HCT116 (cell line): ENCODE measurements around the gene BFSP1. TPM values are rescaled to one million over a fixed set of nuclear protein-coding genes. Genes with fewer than 3 reads are reported as not detected.

Source experiments
- ATAC-seq: fragments of 200-7000 bp; cut with Tn5 transposase; 2 replicates; pipeline ENCODE4 v1.9.1; 2020; ENCODE audit warnings: mild to moderate bottlenecking, moderate library complexity
- BruUV-seq: library from RNA; stranded (reverse); fragments of 400-500 nt; replicated peaks from 2 replicates; lab custom pipeline; 2021; lab: Mats Ljungman, UMichigan
- CTCF ChIA-PET: fragments of 300-600 bp; sonication (Branson Sonifier 250); formaldehyde crosslinking; loops from one replicate; lab custom pipeline; 2021; ENCODE audit warnings: antibody characterized with exemption; lab: Charles Lee
- POLR2A ChIA-PET: fragments of 300-600, 350-600 bp; sonication (Branson Sonifier 250); formaldehyde crosslinking; loops from one replicate; lab custom pipeline; 2021; ENCODE audit warnings: antibody characterized with exemption; lab: Charles Lee
- RAD21 ChIA-PET, 2 experiments: fragments of 300-600 bp; sonication (Branson Sonifier 250); formaldehyde crosslinking; loops; one replicate each; lab custom pipeline; 2023; ENCODE audit warnings: low total read pairs in 2 of 2; ENCODE audit not compliant: uncharacterized antibody in 2 of 2, unreplicated experiment in 2 of 2, low non-redundant PET in 1 of 2; lab: Charles Lee
- DNase-seq: peaks from one replicate; pipeline ENCODE4 v3.0.0-alpha.2; 2010; ENCODE audit warnings: low read depth, low spot score
- H2AFZ ChIP-seq: fragments of 200-600 bp; shearing (Covaris generic), sonication (generic); 2 replicates; pipeline ENCODE4 v1.6.1; 2017; ENCODE audit warnings: low read depth, mixed run types, mixed read lengths, antibody characterized with exemption, low read length; ENCODE audit not compliant: poor library complexity, severe bottlenecking
- H3K27ac ChIP-seq: 2 replicates; pipeline ENCODE4 v1.5.1; 2012; ENCODE audit warnings: low read depth, low read length
- H3K27me3 ChIP-seq: fragments of 200-600 bp; sonication (generic); 2 replicates; pipeline ENCODE4 v1.6.1; 2016; ENCODE audit warnings: mixed run types, low read length, mixed read lengths; ENCODE audit not compliant: insufficient read depth
- H3K36me3 ChIP-seq, 2 experiments: fragments of 200-500 bp in 1 of 2; fragments of 200-600 bp in 1 of 2; sonication (Bioruptor generic) in 1 of 2; sonication (generic) in 1 of 2; 2 replicates each; pipeline versions ENCODE4 v1.5.1 to v1.6.1; 2014 to 2016; ENCODE audit warnings: low read length in 2 of 2, inconsistent platforms in 1 of 2, mixed read lengths in 1 of 2, mixed run types in 1 of 2; ENCODE audit not compliant: insufficient read depth in 2 of 2, control insufficient read depth in 1 of 2
- H3K4me1 ChIP-seq, 2 experiments: fragments of 200-600 bp in 1 of 2; sonication (generic) in 1 of 2; 2 replicates each; pipeline versions ENCODE4 v1.5.1 to v1.6.1; 2012 to 2017; ENCODE audit warnings: low read length in 2 of 2, inconsistent platforms in 1 of 2, mild to moderate bottlenecking in 1 of 2, mixed read lengths in 1 of 2, mixed run types in 1 of 2, moderate library complexity in 1 of 2; ENCODE audit not compliant: insufficient read depth in 2 of 2, control insufficient read depth in 1 of 2
- H3K4me2 ChIP-seq: fragments of 200-600 bp; sonication (generic); 2 replicates; pipeline ENCODE4 v1.6.1; 2017; ENCODE audit warnings: mixed run types, low read length, mixed read lengths
- H3K4me3 ChIP-seq, 2 experiments: fragments of 200-600 bp in 1 of 2; sonication (generic) in 1 of 2; replicated peaks in 1 of 2; 2 replicates each; pipeline ENCODE4 v1.5.1; 2011 to 2016; ENCODE audit warnings: low read length in 2 of 2, control low read depth in 1 of 2, low read depth in 1 of 2, mild to moderate bottlenecking in 1 of 2, mixed read lengths in 1 of 2, mixed run types in 1 of 2
- H3K79me2 ChIP-seq: fragments of 200-600 bp; sonication (generic); 2 replicates; pipeline ENCODE4 v1.6.1; 2017; ENCODE audit warnings: mild to moderate bottlenecking, mixed run types, low read length, moderate library complexity, mixed read lengths; ENCODE audit not compliant: insufficient read depth
- H3K9ac ChIP-seq: fragments of 200-600 bp; sonication (generic); 2 replicates; pipeline ENCODE4 v1.6.1; 2016; ENCODE audit warnings: low read length, mixed read lengths
- H3K9me2 ChIP-seq: fragments of 200-600 bp; sonication (generic), shearing (Covaris generic); 2 replicates; pipeline ENCODE4 v1.6.1; 2017; ENCODE audit warnings: mixed run types, mild to moderate bottlenecking, moderate library complexity; ENCODE audit not compliant: insufficient read depth
- H3K9me3 ChIP-seq, 2 experiments: fragments of 200-500 bp in 1 of 2; fragments of 200-600 bp in 1 of 2; sonication (Bioruptor generic) in 1 of 2; sonication (generic) in 1 of 2; 2 replicates each; pipeline ENCODE4 v1.6.1; 2014 to 2017; ENCODE audit warnings: low read length in 2 of 2, mixed read lengths in 2 of 2, inconsistent platforms in 1 of 2, low read depth in 1 of 2, mild to moderate bottlenecking in 1 of 2, mixed run types in 1 of 2, moderate library complexity in 1 of 2; ENCODE audit not compliant: control insufficient read depth in 1 of 2, insufficient read depth in 1 of 2
- H4K20me1 ChIP-seq: fragments of 200-600 bp; sonication (generic), shearing (Covaris generic); 2 replicates; pipeline ENCODE4 v1.6.1; 2017; ENCODE audit warnings: mixed run types, mild to moderate bottlenecking, moderate library complexity; ENCODE audit not compliant: insufficient read depth
- ATF3 ChIP-seq: IDR thresholded peaks from 2 replicates; pipeline ENCODE4 v1.6.1; 2012
- CBX3 ChIP-seq: IDR thresholded peaks from 2 replicates; pipeline ENCODE4 v1.6.1; 2012; ENCODE audit warnings: low read depth
- ELF1 ChIP-seq: IDR thresholded peaks from 2 replicates; pipeline ENCODE4 v1.6.1; 2012; ENCODE audit warnings: low read depth, borderline replicate concordance
- EZH2 ChIP-seq: fragments of 200-600 bp; sonication (generic); IDR thresholded peaks from 2 replicates; pipeline ENCODE4 v1.6.1; 2017; ENCODE audit warnings: antibody characterized with exemption, mixed run types
- JUND ChIP-seq: IDR thresholded peaks from 2 replicates; pipeline ENCODE4 v1.6.1; 2012
- MAX ChIP-seq: IDR thresholded peaks from 2 replicates; pipeline ENCODE4 v1.6.1; 2012
- POLR2AphosphoS5 ChIP-seq: IDR thresholded peaks from 2 replicates; pipeline ENCODE4 v1.6.1; 2011; ENCODE audit warnings: mild to moderate bottlenecking, low read depth, low read length, moderate library complexity
- REST ChIP-seq: IDR thresholded peaks from 2 replicates; pipeline ENCODE4 v1.6.1; 2012; ENCODE audit warnings: low read depth
- SIN3A ChIP-seq: IDR thresholded peaks from 2 replicates; pipeline ENCODE4 v1.6.1; 2012; ENCODE audit warnings: low read depth
- SRF ChIP-seq: IDR thresholded peaks from 2 replicates; pipeline ENCODE4 v1.6.1; 2012; ENCODE audit warnings: low read depth
- TCF7L2 ChIP-seq: IDR thresholded peaks from 2 replicates; pipeline ENCODE4 v1.7.0; 2011; ENCODE audit warnings: borderline replicate concordance, inconsistent platforms; ENCODE audit not compliant: insufficient read depth, insufficient read length; ENCODE audit errors: extremely low read depth
- ZFX ChIP-seq: fragments of 450-650 bp; IDR thresholded peaks from 2 replicates; pipeline ENCODE4 v1.6.1; 2017
- ZNF274 ChIP-seq: fragments of 200-500 bp; sonication (Bioruptor generic); IDR thresholded peaks from 2 replicates; pipeline ENCODE4 v1.6.1; 2014; ENCODE audit warnings: mild to moderate bottlenecking, low read depth, low read length, inconsistent platforms
- intact Hi-C: fragments of 100-400 bp; cut with micrococcal nuclease; formaldehyde crosslinking; loops from 2 replicates; pipeline ENCODE4 v1.10.0; 2022
- total RNA-seq: library from RNA; stranded (reverse); gene quantifications from one replicate; pipeline ENCODE4 v1.2.1, GENCODE V29; 2021; ENCODE audit not compliant: unreplicated experiment
- TF ChIP-seq, protein P1 (sequence below), 3 experiments: fragments of 200-600 bp in 1 of 3; sonication (generic) in 1 of 3; IDR thresholded peaks in 2 of 3; conservative IDR thresholded peaks in 1 of 3; 2 replicates each; pipeline ENCODE4 v1.5.1; 2012 to 2017; ENCODE audit warnings: low read depth in 2 of 3, low read length in 2 of 3, antibody characterized with exemption in 1 of 3, borderline replicate concordance in 1 of 3, control low read depth in 1 of 3, mild to moderate bottlenecking in 1 of 3, mixed read lengths in 1 of 3, mixed run types in 1 of 3, moderate library complexity in 1 of 3; ENCODE audit not compliant: insufficient read depth in 1 of 3

BFSP1 gene
- total RNA-seq, 1 experiment from 2014 or later = 8.8 TPM

- CTCF ChIA-PET = no interaction called here
- Histone ChIP-seq H3K9ac (no peak overlapping the region), H4K20me1 (no peaks in the 10 kb centered on the region), H3K36me3 (no peaks in the 10 kb centered on the region), H2AFZ (no peak overlapping the region), H3K4me2 (no peak overlapping the region), H3K79me2 (no peaks in the 10 kb centered on the region), H3K9me2 (no peaks in the 10 kb centered on the region), H3K27ac (no peak overlapping the region), H3K27me3 (no peaks in the 10 kb centered on the region), H3K4me1 (peaks cover under 1 to 8% of the 10 kb centered on the region in 2 experiments; a peak in 3 of 4 replicates), H3K4me3 (no peak overlapping the region), H3K9me3 (no peaks in the 10 kb centered on the region)
- POLR2A ChIA-PET = no interaction called here
- RAD21 ChIA-PET = no interaction called here
- TF ChIP-seq ELF1 (no peak), REST (no peak), POLR2AphosphoS5 (no peak), CBX3 (no peak), ATF3 (no peak), JUND (no peak), SIN3A (no peak), EZH2 (no peak), ZFX (no peak), TCF7L2 (no peak), SRF (no peak), ZNF274 (no peak), MAX (no peak)
- TF ChIP-seq, protein P1, sequence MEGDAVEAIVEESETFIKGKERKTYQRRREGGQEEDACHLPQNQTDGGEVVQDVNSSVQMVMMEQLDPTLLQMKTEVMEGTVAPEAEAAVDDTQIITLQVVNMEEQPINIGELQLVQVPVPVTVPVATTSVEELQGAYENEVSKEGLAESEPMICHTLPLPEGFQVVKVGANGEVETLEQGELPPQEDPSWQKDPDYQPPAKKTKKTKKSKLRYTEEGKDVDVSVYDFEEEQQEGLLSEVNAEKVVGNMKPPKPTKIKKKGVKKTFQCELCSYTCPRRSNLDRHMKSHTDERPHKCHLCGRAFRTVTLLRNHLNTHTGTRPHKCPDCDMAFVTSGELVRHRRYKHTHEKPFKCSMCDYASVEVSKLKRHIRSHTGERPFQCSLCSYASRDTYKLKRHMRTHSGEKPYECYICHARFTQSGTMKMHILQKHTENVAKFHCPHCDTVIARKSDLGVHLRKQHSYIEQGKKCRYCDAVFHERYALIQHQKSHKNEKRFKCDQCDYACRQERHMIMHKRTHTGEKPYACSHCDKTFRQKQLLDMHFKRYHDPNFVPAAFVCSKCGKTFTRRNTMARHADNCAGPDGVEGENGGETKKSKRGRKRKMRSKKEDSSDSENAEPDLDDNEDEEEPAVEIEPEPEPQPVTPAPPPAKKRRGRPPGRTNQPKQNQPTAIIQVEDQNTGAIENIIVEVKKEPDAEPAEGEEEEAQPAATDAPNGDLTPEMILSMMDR (IDR thresholded peaks at IDR 0.05 in 2 of 3, conservative IDR thresholded peaks at IDR 0.05 in 1 of 3; ENCODE audit: borderline replicate concordance in 1 of 3, insufficient read depth in 1 of 3, low read depth in 2 of 3, low read length in 2 of 3) = no peak
- BruUV-seq = no TSS peak
- intact Hi-C loops = loop anchor here (10.0 kb wide), 1 partner anchor 394 kb away; no protein-coding TSS in a partner anchor
- ATAC-seq (no peak), DNase-seq (no peak)
These were observed 30.4 kb downstream of the BFSP1 start for GRCh38 chr20:17500826-17501225.
